Myocyte (in vitro differentiated cells): ENCODE data around the gene MINDY2. TPM values are rescaled to one million over a fixed set of nuclear protein-coding genes. Genes with fewer than 3 reads are reported as not detected.

ENCODE experiments used
- DNase-seq: peaks from one replicate; pipeline ENCODE4 v3.0.0-alpha.2; 2012; ENCODE audit warnings: low read depth
- polyA plus RNA-seq: library from polyadenylated mRNA; unstranded; fragments of >200 nt; gene quantifications from one replicate; pipeline ENCODE4 v1.2.1, GENCODE V29; 2012; ENCODE audit warnings: missing spikeins
- total RNA-seq: library from RNA; depleted of rRNA; stranded (reverse); fragments of >200 nt; gene quantifications from 2 replicates; pipeline ENCODE4 v1.2.3, GENCODE V29; 2014

The MINDY2 gene
- 18.3 and 22.4 TPM in 2 replicates for total RNA-seq
- polyA plus RNA-seq = 6.2 TPM

DNA sequence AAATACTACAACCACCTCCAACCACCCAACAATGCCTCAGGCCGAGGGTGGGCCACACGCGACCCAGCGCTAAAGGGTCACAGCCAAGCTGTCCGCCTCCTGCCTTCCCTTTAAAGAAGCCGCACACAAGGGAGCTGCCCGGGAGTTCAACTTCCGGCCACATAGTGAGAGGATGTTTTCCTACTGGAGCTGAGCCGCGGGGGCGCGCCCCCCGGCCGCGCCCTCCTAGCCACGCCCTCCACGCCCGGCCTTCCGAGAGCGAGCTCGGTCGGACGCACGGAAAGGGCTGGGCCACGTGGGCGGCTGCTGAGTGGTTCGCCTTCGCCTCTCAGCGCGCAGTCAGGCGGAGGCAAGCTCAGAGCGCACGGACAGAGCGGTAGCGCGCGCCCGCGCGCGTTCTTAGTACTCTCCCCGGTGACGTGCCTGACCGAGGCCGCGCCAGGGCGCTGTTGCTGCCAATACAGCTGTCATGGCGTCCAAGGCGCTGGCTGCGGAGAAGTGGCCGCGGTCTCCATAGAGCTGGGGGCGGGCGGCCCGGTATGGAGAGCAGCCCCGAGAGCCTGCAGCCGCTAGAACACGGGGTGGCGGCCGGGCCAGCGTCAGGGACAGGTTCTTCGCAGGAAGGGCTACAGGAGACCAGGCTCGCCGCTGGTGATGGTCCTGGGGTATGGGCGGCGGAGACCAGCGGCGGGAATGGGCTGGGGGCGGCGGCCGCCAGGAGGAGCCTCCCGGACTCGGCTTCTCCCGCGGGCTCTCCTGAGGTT lies at the start of gene MINDY2:
Gene MINDY2 (plus strand): TSS at position 446 of the 764 bp plus-strand sequence. CDS start 94 bp downstream, at position 540.
- peak; percentile 99 for DNase-seq

GRCh38 chr15:58724466-58724865 lies 46.6 kb upstream of the MINDY2 start:
- DNase-seq = no peak

- DNase-seq = no peak
Measured at GRCh38 chr15:58726867-58727266, 44.2 kb upstream of the MINDY2 start.

GRCh38 chr15:58731756-58732535 lies 39.2 kb upstream of the MINDY2 start:
- peak; percentile 73 for DNase-seq

DNA sequence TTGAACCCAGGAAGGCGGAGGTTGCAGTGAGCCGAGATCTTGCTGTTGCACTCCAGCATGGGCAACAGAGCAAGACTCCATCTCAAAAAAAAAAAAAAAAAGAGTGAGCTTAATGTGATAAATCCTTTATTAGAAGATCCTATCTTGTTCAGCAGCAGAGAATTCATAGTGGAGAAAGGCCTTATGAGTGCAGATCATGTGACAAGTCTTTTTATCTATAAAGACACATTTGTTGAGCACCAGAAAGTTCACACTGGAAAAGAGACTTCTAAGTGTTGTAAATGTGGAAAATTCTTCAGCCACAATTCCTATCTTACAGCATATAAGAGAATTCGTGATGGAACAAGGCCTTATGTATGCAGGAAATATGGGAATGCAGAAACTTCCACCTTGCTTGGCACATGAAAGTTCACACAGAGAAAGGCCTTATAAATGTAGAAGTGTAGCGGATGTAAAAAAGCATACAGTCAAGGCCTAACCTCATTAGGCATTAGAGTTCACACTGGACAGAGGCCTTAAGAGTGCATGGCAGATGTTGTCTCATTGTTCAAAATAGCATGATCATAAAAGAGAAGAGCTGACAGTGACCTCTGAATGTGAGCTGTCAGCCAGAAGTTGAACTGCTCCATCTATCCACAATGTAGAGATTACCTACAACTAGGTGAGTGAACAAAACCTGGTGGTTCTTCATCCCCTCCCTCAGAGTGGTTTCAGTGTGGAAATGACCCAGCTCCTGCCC lies 38.3 kb upstream of the MINDY2 start:
- DNase-seq = peak; percentile 22

- DNase-seq = no peak
Measured at GRCh38 chr15:58734859-58735258, 36.2 kb upstream of the MINDY2 start.

GRCh38 chr15:58736018-58736643 lies 35.0 kb upstream of the MINDY2 start:
- no peak for DNase-seq

DNA sequence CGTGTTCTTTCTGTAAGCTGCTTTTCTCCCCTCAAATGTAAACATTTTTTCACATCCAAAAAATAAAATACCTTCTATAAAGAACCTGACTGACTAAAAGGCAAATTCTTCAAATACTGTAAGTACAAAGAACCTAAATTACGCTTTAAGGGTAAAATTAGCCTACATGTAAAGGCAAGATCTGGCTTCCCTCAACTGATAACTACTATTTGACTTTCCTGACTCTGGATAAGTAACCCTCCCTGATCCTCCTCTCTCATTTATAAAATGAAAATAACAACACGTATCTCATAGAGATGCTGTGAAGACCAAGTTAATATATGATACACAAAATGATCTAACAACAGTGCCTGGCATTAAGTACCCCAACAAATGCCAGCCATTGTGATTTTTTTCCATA lies 33.8 kb upstream of the MINDY2 start:
- no peak for DNase-seq

DNA sequence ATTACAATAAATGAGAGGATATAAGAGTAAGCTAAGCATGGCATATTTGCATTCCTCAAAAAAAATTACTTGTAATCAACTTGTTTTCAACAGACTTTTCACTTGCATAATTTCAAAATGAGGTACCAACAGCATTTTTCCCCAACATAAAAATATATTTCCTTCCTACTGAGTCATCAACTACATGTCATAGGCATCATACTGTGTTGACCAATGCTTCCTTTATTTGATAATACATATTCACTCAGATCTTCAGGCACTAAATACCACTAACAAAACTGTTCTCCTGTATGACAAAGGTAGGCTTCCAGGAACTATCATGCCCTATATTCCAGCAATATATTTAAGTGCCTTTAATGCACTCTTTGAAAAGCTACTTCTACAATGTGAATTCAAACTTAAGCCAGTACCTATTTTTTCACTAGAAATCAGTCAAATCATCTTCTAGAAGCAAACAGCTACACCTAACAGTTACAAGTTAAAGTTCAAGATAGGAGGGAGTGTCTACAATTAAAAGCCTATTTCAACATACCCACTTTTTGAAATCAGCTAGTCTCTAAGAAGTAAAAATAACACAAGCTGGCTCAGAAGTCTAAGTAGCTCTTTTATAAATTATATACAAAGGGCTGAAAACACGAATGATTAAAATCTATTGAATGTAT lies 32.9 kb upstream of the MINDY2 start:
- DNase-seq = no peak

DNA sequence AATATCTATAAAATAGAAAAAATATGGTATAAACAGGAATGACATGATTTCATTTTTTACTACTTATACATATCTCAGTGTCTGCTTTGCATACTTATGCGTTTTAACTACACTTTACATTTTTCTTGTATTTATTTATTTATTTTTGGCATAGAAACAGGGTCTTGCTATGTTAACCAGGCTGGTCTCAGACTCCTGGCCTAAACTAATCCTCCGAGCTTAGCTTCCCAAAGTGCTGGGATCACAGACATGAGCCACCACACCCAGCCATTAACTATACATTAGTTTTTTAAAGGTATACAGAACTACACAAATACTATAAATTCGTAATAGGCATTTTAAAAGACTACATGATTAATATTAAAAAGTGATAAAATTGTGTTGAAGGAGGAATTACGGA lies 30.7 kb upstream of the MINDY2 start:
- DNase-seq = no peak

- DNase-seq = no peak
Measured at GRCh38 chr15:58741032-58741431, 30.1 kb upstream of the MINDY2 start.

GRCh38 chr15:58742022-58742813 lies 28.9 kb upstream of the MINDY2 start:
- DNase-seq = peak; percentile 41

- no peak for DNase-seq
Measured at GRCh38 chr15:58742819-58743502, 28.1 kb upstream of the MINDY2 start.

DNA sequence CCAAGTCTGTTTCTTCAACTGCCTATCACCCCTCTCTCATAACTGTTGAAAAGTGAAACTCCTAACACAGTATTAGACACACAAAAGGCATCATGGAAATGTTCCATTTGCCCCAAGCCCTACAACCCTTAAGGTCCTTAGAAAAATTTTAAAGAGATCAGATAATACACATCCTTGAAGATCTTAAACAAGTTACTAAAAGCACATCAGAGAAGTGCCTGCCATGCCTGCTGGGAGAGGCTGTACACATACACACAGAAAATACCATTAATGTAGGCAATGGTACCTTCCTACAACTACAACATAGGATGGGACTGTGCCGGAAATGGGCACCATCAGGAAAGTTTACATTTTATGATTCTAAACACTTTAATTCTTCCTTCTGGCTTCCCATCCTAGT lies 24.9 kb upstream of the MINDY2 start:
- DNase-seq = no peak

GRCh38 chr15:58748040-58748851 lies 22.9 kb upstream of the MINDY2 start:
- no peak for DNase-seq

GRCh38 chr15:58748852-58749531 lies 22.1 kb upstream of the MINDY2 start:
- DNase-seq = peak; percentile 60

- DNase-seq = peak; percentile 99
Measured at GRCh38 chr15:58749532-58750337, 21.4 kb upstream of the MINDY2 start, which contains the start of gene ADAM10. Gene ADAM10, minus strand, starts transcription at chr15:58749707. Its CDS starts 173 bp downstream, at chr15:58749534.
